H1 (cell line): Measurements from ENCODE around the gene FOXC1. TPM values are rescaled to one million over a fixed set of nuclear protein-coding genes. Genes with fewer than 3 reads are reported as not detected.
A peak's percentile ranks its signal among the peaks of the same experiment; 100 is the strongest.

ENCODE experiments used
- CTCF ChIA-PET: fragments of 300-600 bp; sonication (Branson Sonifier 250); formaldehyde crosslinking; loops from one replicate; lab custom pipeline; 2021; ENCODE audit not compliant: partially characterized antibody; lab: Charles Lee
- POLR2A ChIA-PET: fragments of 300-600 bp; sonication (Branson Sonifier 250); formaldehyde crosslinking; loops from one replicate; lab custom pipeline; 2021; ENCODE audit warnings: inconsistent platforms; ENCODE audit not compliant: partially characterized antibody; lab: Charles Lee
- DNase-seq, 2 experiments: peaks; one replicate each; pipeline versions ENCODE4 v3.0.0 to v3.0.0-alpha.2; 2010 to 2022; ENCODE audit warnings: low spot score in 2 of 2, low read depth in 1 of 2, mixed read lengths in 1 of 2
- FAIRE-seq: peaks from 2 replicates; lab custom pipeline; 2011; peaks lifted over from hg19 to GRCh38; lab: Jason Lieb, UNC
- H2AFZ ChIP-seq: 2 replicates; pipeline ENCODE4 v1.8.1; 2012; ENCODE audit warnings: low read length, inconsistent platforms
- H2AK5ac ChIP-seq: 2 replicates; pipeline ENCODE4 v1.6.1; 2013; ENCODE audit warnings: low read depth, low read length
- H2BK120ac ChIP-seq: replicated peaks from 2 replicates; pipeline ENCODE3; 2013; ENCODE audit warnings: low read depth, low read length, inconsistent platforms
- H2BK12ac ChIP-seq: 2 replicates; pipeline ENCODE4 v1.6.1; 2013; ENCODE audit warnings: low read depth, low read length
- H2BK15ac ChIP-seq: 2 replicates; pipeline ENCODE4 v1.6.1; 2013; ENCODE audit warnings: low read length
- H2BK20ac ChIP-seq: 2 replicates; pipeline ENCODE4 v1.6.1; 2013; ENCODE audit warnings: low read length
- H2BK5ac ChIP-seq: 2 replicates; pipeline ENCODE4 v1.6.1; 2013; ENCODE audit warnings: low read depth, low read length
- H3K14ac ChIP-seq: 2 replicates; pipeline ENCODE4 v1.6.1; 2013; ENCODE audit warnings: inconsistent platforms; ENCODE audit not compliant: insufficient read length
- H3K18ac ChIP-seq: 2 replicates; pipeline ENCODE4 v1.6.1; 2013; ENCODE audit warnings: low read length; ENCODE audit errors: extremely low read depth
- H3K23ac ChIP-seq: 2 replicates; pipeline ENCODE4 v1.6.1; 2013; ENCODE audit warnings: inconsistent platforms; ENCODE audit not compliant: insufficient read length
- H3K23me2 ChIP-seq: 2 replicates; pipeline ENCODE4 v1.6.1; 2013; ENCODE audit warnings: low read depth, low read length
- H3K27ac ChIP-seq: 2 replicates; pipeline ENCODE4 v1.6.1; 2011; ENCODE audit warnings: low read depth, low read length, inconsistent platforms
- H3K27me3 ChIP-seq, 4 experiments: replicated peaks in 1 of 4; 1 replicate in 1 of 4; 2 replicates in 3 of 4; pipeline versions ENCODE4 v1.6.1 to v1.8.1; 2011 to 2013; ENCODE audit warnings: low read length in 3 of 4, mild to moderate bottlenecking in 3 of 4, inconsistent platforms in 2 of 4, mixed read lengths in 2 of 4, moderate library complexity in 1 of 4; ENCODE audit not compliant: control insufficient read depth in 3 of 4, insufficient read depth in 3 of 4; ENCODE audit errors: extremely low read depth in 1 of 4
- H3K36me3 ChIP-seq, 4 experiments: 2 replicates each; pipeline versions ENCODE4 v1.6.1 to v1.8.1; 2011 to 2013; ENCODE audit warnings: mild to moderate bottlenecking in 4 of 4, low read length in 3 of 4, moderate library complexity in 2 of 4, control low read depth in 1 of 4, inconsistent platforms in 1 of 4; ENCODE audit not compliant: insufficient read depth in 4 of 4, control insufficient read depth in 2 of 4
- H3K4ac ChIP-seq: replicated peaks from 2 replicates; pipeline ENCODE3; 2013; ENCODE audit warnings: low read length, low read depth, mixed read lengths, inconsistent platforms; ENCODE audit not compliant: insufficient read length
- H3K4me1 ChIP-seq, 4 experiments: replicated peaks in 1 of 4; 1 replicate in 1 of 4; 2 replicates in 3 of 4; pipeline versions ENCODE4 v1.6.1 to v1.8.1; 2011 to 2013; ENCODE audit warnings: low read length in 3 of 4, inconsistent platforms in 2 of 4, mixed read lengths in 1 of 4; ENCODE audit not compliant: insufficient read depth in 4 of 4, control insufficient read depth in 3 of 4
- H3K4me2 ChIP-seq, 2 experiments: 2 replicates each; pipeline versions ENCODE4 v1.6.1 to v1.8.1; 2011 to 2013; ENCODE audit warnings: low read depth in 2 of 2, low read length in 2 of 2, control low read depth in 1 of 2, inconsistent platforms in 1 of 2, mild to moderate bottlenecking in 1 of 2; ENCODE audit not compliant: insufficient read depth in 1 of 2
- H3K4me3 ChIP-seq, 4 experiments: fragments of 200-600, 300-600 bp in 1 of 4; sonication (generic), shearing (Covaris generic), sonication (Bioruptor Twin) in 1 of 4; 2 replicates each; pipeline versions ENCODE4 v1.5.1 to v1.8.1; 2011 to 2016; ENCODE audit warnings: low read length in 4 of 4, low read depth in 3 of 4, control low read depth in 2 of 4, inconsistent platforms in 2 of 4, mild to moderate bottlenecking in 2 of 4, mixed read lengths in 1 of 4, moderate library complexity in 1 of 4; ENCODE audit not compliant: insufficient read depth in 2 of 4; ENCODE audit errors: extremely low read depth in 1 of 4
- H3K56ac ChIP-seq: replicated peaks from 2 replicates; pipeline ENCODE3; 2013; ENCODE audit warnings: low read depth, mild to moderate bottlenecking, mixed read lengths, low read length, inconsistent platforms; ENCODE audit not compliant: insufficient read length
- H3K79me1 ChIP-seq: 2 replicates; pipeline ENCODE4 v1.6.1; 2013; ENCODE audit warnings: low read depth, low read length, control low read depth
- H3K79me2 ChIP-seq, 2 experiments: 2 replicates each; pipeline versions ENCODE4 v1.6.1 to v1.8.1; 2012 to 2013; ENCODE audit warnings: low read length in 2 of 2, mild to moderate bottlenecking in 2 of 2, inconsistent platforms in 1 of 2; ENCODE audit not compliant: insufficient read depth in 2 of 2, control insufficient read depth in 1 of 2
- H3K9ac ChIP-seq, 4 experiments: replicated peaks in 1 of 4; 1 replicate in 1 of 4; 2 replicates in 3 of 4; pipeline versions ENCODE4 v1.6.1 to v1.8.1; 2011 to 2013; ENCODE audit warnings: low read depth in 3 of 4, low read length in 3 of 4, control low read depth in 2 of 4, mild to moderate bottlenecking in 2 of 4, moderate library complexity in 2 of 4, inconsistent platforms in 1 of 4; ENCODE audit errors: extremely low read depth in 1 of 4
- H3K9me3 ChIP-seq, 2 experiments: 2 replicates each; pipeline versions ENCODE4 v1.6.1 to v1.8.1; 2012 to 2013; ENCODE audit warnings: mild to moderate bottlenecking in 2 of 2, moderate library complexity in 2 of 2, control low read depth in 1 of 2, inconsistent platforms in 1 of 2, low read depth in 1 of 2, low read length in 1 of 2, mixed read lengths in 1 of 2; ENCODE audit not compliant: insufficient read depth in 2 of 2
- H4K20me1 ChIP-seq, 2 experiments: replicated peaks in 1 of 2; 2 replicates each; pipeline versions ENCODE3 to v1.8.1; 2011 to 2013; ENCODE audit warnings: inconsistent platforms in 2 of 2, low read length in 2 of 2, mild to moderate bottlenecking in 1 of 2; ENCODE audit not compliant: insufficient read depth in 2 of 2, control insufficient read depth in 1 of 2
- H4K5ac ChIP-seq: 2 replicates; pipeline ENCODE4 v1.6.1; 2013; ENCODE audit warnings: low read length, low read depth, mixed read lengths, inconsistent platforms; ENCODE audit not compliant: insufficient read length
- H4K8ac ChIP-seq: 2 replicates; pipeline ENCODE4 v1.8.0; 2013; ENCODE audit warnings: mild to moderate bottlenecking, moderate library complexity, low read length, inconsistent platforms; ENCODE audit not compliant: insufficient read depth; ENCODE audit errors: extremely low read depth
- H4K91ac ChIP-seq: replicated peaks from 2 replicates; pipeline ENCODE3; 2013; ENCODE audit warnings: low read length, mixed read lengths, inconsistent platforms; ENCODE audit not compliant: insufficient read length
- EGR1 ChIP-seq: IDR thresholded peaks from 2 replicates; pipeline ENCODE4 v1.6.1; 2011; ENCODE audit warnings: low read depth, low read length, borderline replicate concordance
- GTF2F1 ChIP-seq: IDR thresholded peaks from 2 replicates; pipeline ENCODE4 v1.6.1; 2012; ENCODE audit warnings: low read depth, low read length, improper control_type of control experiment, borderline replicate concordance
- KDM1A ChIP-seq: fragments of 200-600, 300-600 bp; sonication (generic); IDR thresholded peaks from 2 replicates; pipeline ENCODE4 v1.7.1; 2016; ENCODE audit warnings: mild to moderate bottlenecking, low read length, borderline replicate concordance
- PHF8 ChIP-seq: fragments of 200-600 bp; sonication (generic); conservative IDR thresholded peaks from 2 replicates; pipeline ENCODE4 v1.7.1; 2012; ENCODE audit warnings: low read depth, mild to moderate bottlenecking, inconsistent platforms, low read length, moderate library complexity
- POLR2A ChIP-seq, 2 experiments: IDR thresholded peaks; 1 replicate in 1 of 2; 2 replicates in 1 of 2; pipeline ENCODE4 v1.6.1; 2011; ENCODE audit warnings: low read depth in 2 of 2, low read length in 2 of 2, mild to moderate bottlenecking in 2 of 2; ENCODE audit errors: control extremely low read depth in 1 of 2
- RBBP5 ChIP-seq: IDR thresholded peaks from 2 replicates; pipeline ENCODE4 v1.7.1; 2012; ENCODE audit warnings: low read depth, mild to moderate bottlenecking, inconsistent platforms, low read length, moderate library complexity, borderline replicate concordance
- SIX5 ChIP-seq: IDR thresholded peaks from 2 replicates; pipeline ENCODE4 v1.6.1; 2011; ENCODE audit warnings: mild to moderate bottlenecking, low read depth, low read length
- WGBS, 2 experiments: shearing (Covaris generic) in 1 of 2; methylation state at CpG; one replicate each; pipeline versions ENCODE4 v1.1.6 to v1.1.7; 2013 to 2015; ENCODE audit warnings: low lambda C conversion rate in 2 of 2, mixed read lengths in 2 of 2, inconsistent platforms in 1 of 2, low coverage in 1 of 2, missing lambda C conversion rate in 1 of 2; ENCODE audit not compliant: insufficient replicate concordance in 2 of 2, insufficient coverage in 1 of 2, insufficient read length in 1 of 2; ENCODE audit errors: extremely low coverage in 1 of 2, missing lambda C conversion rate in 1 of 2; 5-methylcytosine and 5-hydroxymethylcytosine counted together
- polyA plus RNA-seq, 7 experiments: library from polyadenylated mRNA; depleted of rRNA in 3 of 7; stranded (reverse) in 5 of 7; unstranded in 2 of 7; fragments of >200 nt in 5 of 7; fragments of 200-250 nt in 2 of 7; gene quantifications; 1 replicate in 5 of 7; 2 replicates in 1 of 7; 4 replicates in 1 of 7; pipeline versions ENCODE4 v1.2.1 to v1.2.3, GENCODE V29; 2011 to 2013; ENCODE audit warnings: missing spikeins in 2 of 7, mixed read lengths in 2 of 7
- total RNA-seq: library from RNA; stranded (reverse); fragmentation: NEBNext Ultra II Directional; extraction: Animal tissue kit (Norgen Biotek cat#: 25700); gene quantifications from 2 replicates; pipeline ENCODE4 v1.2.1, GENCODE V29; 2021
- TF ChIP-seq, protein P1 (sequence below), 3 experiments: IDR thresholded peaks; 1 replicate in 2 of 3; 2 replicates in 1 of 3; pipeline versions ENCODE4 v1.5.1 to v1.6.1; 2011; ENCODE audit warnings: low read length in 3 of 3, mild to moderate bottlenecking in 3 of 3, inconsistent platforms in 2 of 3, low read depth in 1 of 3, moderate library complexity in 1 of 3; ENCODE audit not compliant: insufficient read depth in 1 of 3; ENCODE audit errors: control extremely low read depth in 1 of 3
- TF ChIP-seq, protein P2 (sequence below): IDR thresholded peaks from 2 replicates; pipeline ENCODE4 v1.6.1; 2011; ENCODE audit warnings: low read length, improper control_type of control experiment
- TF ChIP-seq, protein P3 (sequence below): IDR thresholded peaks from 2 replicates; pipeline ENCODE4 v1.6.1; 2012; ENCODE audit warnings: inconsistent platforms

FOXC1 gene
- total and polyA plus RNA-seq, 2 of the 8 experiments (the other 6 are each of a cell fraction or from before 2014, with no cell fraction given), result 0.22 TPM; not detected in 1

DNA sequence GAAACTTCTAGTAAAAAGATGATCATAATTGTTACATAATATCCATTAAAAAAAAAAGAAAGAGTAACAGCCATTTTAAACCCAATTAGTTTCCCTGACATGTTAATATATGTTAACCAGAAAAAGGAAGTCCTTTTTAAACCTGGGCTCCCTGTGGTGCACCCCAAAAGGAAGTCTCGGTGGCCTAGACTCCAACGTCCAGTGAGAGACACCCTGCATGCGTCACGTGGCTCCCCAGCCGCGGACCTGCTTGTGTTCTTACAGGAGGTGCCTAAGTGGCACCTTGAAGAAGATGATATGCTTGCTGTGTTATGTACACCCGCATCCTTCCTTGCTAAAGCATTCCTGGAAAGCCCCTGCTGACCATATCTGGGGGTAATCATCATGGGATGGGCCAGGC, 50.1 kb downstream of the FOXC1 start:
- Histone ChIP-seq H3K4ac (no peak overlapping the region), H3K27me3 (no peaks in the 10 kb centered on the region), H3K9ac (no peak overlapping the region), H3K14ac (no peak overlapping the region), H2AFZ (no peak overlapping the region), H3K27ac (no peak overlapping the region), H3K36me3 (no peaks in the 10 kb centered on the region), H2BK5ac (no peak overlapping the region), H3K79me2 (no peaks in the 10 kb centered on the region), H4K8ac (no peak overlapping the region), H2BK12ac (no peak overlapping the region), H3K79me1 (no peaks in the 10 kb centered on the region), H2BK20ac (no peak overlapping the region), H3K23me2 (no peaks in the 10 kb centered on the region), H2AK5ac (no peak overlapping the region), H3K23ac (no peak overlapping the region), H3K4me3 (no peak overlapping the region), H3K4me1 (no peaks in the 10 kb centered on the region; a peak in 1 of 7 replicates), H3K9me3 (no peaks in the 10 kb centered on the region), H4K91ac (no peak overlapping the region), H2BK120ac (no peak overlapping the region), H3K18ac (no peak overlapping the region), H3K4me2 (no peak overlapping the region), H2BK15ac (0 out of 2 replicates have a peak overlapping the region, but pooled peaks have one; percentile 50), H4K20me1 (no peaks in the 10 kb centered on the region), H4K5ac (no peak overlapping the region), H3K56ac (no peak overlapping the region)
- POLR2A ChIA-PET, result no interaction called here
- CTCF ChIA-PET, result interaction anchor here (0.6 to 2.0 kb wide), 3 partner anchors 20 to 1460 kb away, joined by 3 to 6 read pairs (median 4); no protein-coding TSS in a partner anchor
- 94% methylated on average over 7 of the region's 7 CpGs; no CpG with 5 or more reads in 1 of the 2 experiments for WGBS, 2 experiments
- DNase-seq (no peak), FAIRE-seq (no peak)
- TF ChIP-seq, protein P1, sequence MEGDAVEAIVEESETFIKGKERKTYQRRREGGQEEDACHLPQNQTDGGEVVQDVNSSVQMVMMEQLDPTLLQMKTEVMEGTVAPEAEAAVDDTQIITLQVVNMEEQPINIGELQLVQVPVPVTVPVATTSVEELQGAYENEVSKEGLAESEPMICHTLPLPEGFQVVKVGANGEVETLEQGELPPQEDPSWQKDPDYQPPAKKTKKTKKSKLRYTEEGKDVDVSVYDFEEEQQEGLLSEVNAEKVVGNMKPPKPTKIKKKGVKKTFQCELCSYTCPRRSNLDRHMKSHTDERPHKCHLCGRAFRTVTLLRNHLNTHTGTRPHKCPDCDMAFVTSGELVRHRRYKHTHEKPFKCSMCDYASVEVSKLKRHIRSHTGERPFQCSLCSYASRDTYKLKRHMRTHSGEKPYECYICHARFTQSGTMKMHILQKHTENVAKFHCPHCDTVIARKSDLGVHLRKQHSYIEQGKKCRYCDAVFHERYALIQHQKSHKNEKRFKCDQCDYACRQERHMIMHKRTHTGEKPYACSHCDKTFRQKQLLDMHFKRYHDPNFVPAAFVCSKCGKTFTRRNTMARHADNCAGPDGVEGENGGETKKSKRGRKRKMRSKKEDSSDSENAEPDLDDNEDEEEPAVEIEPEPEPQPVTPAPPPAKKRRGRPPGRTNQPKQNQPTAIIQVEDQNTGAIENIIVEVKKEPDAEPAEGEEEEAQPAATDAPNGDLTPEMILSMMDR (IDR thresholded peaks at IDR 0.05; ENCODE audit: control extremely low read depth in 1 of 3, insufficient read depth in 1 of 3, low read depth in 1 of 3, low read length in 3 of 3), result no peak
- TF ChIP-seq, protein P2, sequence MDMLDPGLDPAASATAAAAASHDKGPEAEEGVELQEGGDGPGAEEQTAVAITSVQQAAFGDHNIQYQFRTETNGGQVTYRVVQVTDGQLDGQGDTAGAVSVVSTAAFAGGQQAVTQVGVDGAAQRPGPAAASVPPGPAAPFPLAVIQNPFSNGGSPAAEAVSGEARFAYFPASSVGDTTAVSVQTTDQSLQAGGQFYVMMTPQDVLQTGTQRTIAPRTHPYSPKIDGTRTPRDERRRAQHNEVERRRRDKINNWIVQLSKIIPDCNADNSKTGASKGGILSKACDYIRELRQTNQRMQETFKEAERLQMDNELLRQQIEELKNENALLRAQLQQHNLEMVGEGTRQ, result no peak
- TF ChIP-seq RBBP5 (no peak), POLR2A (IDR thresholded peaks at IDR 0.05; ENCODE audit: control extremely low read depth in 1 of 2, low read depth in 2 of 2, low read length in 2 of 2) (no peak), PHF8 (no peak), GTF2F1 (no peak), KDM1A (no peak), EGR1 (no peak), SIX5 (no peak)
- TF ChIP-seq, protein P3, sequence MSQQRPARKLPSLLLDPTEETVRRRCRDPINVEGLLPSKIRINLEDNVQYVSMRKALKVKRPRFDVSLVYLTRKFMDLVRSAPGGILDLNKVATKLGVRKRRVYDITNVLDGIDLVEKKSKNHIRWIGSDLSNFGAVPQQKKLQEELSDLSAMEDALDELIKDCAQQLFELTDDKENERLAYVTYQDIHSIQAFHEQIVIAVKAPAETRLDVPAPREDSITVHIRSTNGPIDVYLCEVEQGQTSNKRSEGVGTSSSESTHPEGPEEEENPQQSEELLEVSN, result no peak
